MM.1S (cell line): ENCODE results near the gene FIGNL2.

ENCODE experiments used
- DNase-seq: peaks from one replicate; pipeline ENCODE4 v3.0.0-alpha.2; 2015
- H2AFZ ChIP-seq: fragments of 300-600 bp; sonication (generic); 2 replicates; pipeline ENCODE4 v1.6.0; 2016; ENCODE audit warnings: antibody characterized with exemption, low read length
- H3F3A ChIP-seq: fragments of 300-600 bp; sonication (generic); 2 replicates; pipeline ENCODE4 v1.6.1; 2016; ENCODE audit warnings: mild to moderate bottlenecking, antibody characterized with exemption, low read length, moderate library complexity, mixed read lengths; ENCODE audit not compliant: insufficient read depth
- H3K27ac ChIP-seq: fragments of 300-600 bp; sonication (generic); 2 replicates; pipeline ENCODE4 v1.5.1; 2016; ENCODE audit warnings: mild to moderate bottlenecking, low read length
- H3K27me3 ChIP-seq: fragments of 300-600 bp; sonication (generic); replicated peaks from 2 replicates; pipeline ENCODE4 v1.6.0; 2016; ENCODE audit warnings: low read length; ENCODE audit not compliant: insufficient read depth
- H3K36me3 ChIP-seq: fragments of 300-600 bp; sonication (generic); replicated peaks from 2 replicates; pipeline ENCODE4 v1.6.1; 2016; ENCODE audit warnings: mild to moderate bottlenecking, low read length, mixed read lengths; ENCODE audit not compliant: insufficient read depth
- H3K4me1 ChIP-seq: fragments of 300-600 bp; sonication (generic); 2 replicates; pipeline ENCODE4 v1.6.1; 2016; ENCODE audit warnings: low read length, mixed read lengths
- H3K4me2 ChIP-seq: fragments of 300-600 bp; sonication (generic); 2 replicates; pipeline ENCODE4 v1.6.0; 2016; ENCODE audit warnings: low read depth, low read length
- H3K4me3 ChIP-seq: fragments of 300-600 bp; sonication (generic); 2 replicates; pipeline ENCODE4 v1.5.1; 2016; ENCODE audit warnings: low read length, mixed read lengths
- H3K79me2 ChIP-seq: fragments of 300-600 bp; sonication (generic); 2 replicates; pipeline ENCODE4 v1.6.1; 2016; ENCODE audit warnings: mixed run types, low read length, mixed read lengths
- H3K9ac ChIP-seq: fragments of 300-600 bp; sonication (generic); 2 replicates; pipeline ENCODE4 v1.6.1; 2016; ENCODE audit warnings: low read length, mixed read lengths
- H3K9me2 ChIP-seq: fragments of 300-600 bp; sonication (generic); replicated peaks from 2 replicates; pipeline ENCODE4 v1.6.1; 2016; ENCODE audit warnings: mild to moderate bottlenecking, low read length, mixed read lengths; ENCODE audit not compliant: insufficient read depth
- H3K9me3 ChIP-seq: fragments of 300-600 bp; sonication (generic); replicated peaks from 2 replicates; pipeline ENCODE4 v1.6.1; 2016; ENCODE audit warnings: mild to moderate bottlenecking, low read length, mixed read lengths; ENCODE audit not compliant: insufficient read depth
- H4K20me1 ChIP-seq: fragments of 300-600 bp; sonication (generic); 2 replicates; pipeline ENCODE4 v1.6.1; 2016; ENCODE audit warnings: mild to moderate bottlenecking, low read length, moderate library complexity, mixed read lengths; ENCODE audit not compliant: insufficient read depth
- CTCF ChIP-seq: fragments of 300-600 bp; sonication (generic); IDR thresholded peaks from 2 replicates; pipeline ENCODE4 v1.5.1; 2016; ENCODE audit warnings: antibody characterized with exemption, low read length, mixed read lengths
- EZH2 ChIP-seq: fragments of 300-600 bp; sonication (generic); optimal IDR thresholded peaks from 2 replicates; pipeline ENCODE3; 2017; ENCODE audit warnings: low read depth, mild to moderate bottlenecking, antibody characterized with exemption, low read length, mixed read lengths
- EZH2phosphoT487 ChIP-seq: fragments of 300-600 bp; sonication (generic); IDR thresholded peaks from 2 replicates; pipeline ENCODE4 v1.6.1; 2018; ENCODE audit warnings: antibody characterized with exemption, low read length

Gene FIGNL2

GRCh38 chr12:51811203-51812202 is 37.0 kb downstream of the FIGNL2 start:
- Histone ChIP-seq H3K27me3 (peaks cover 17% of the 10 kb centered on the region), H4K20me1 (no peaks in the 10 kb centered on the region), H3K36me3 (no peaks in the 10 kb centered on the region), H2AFZ (no peak overlapping the region), H3K9me2 (no peaks in the 10 kb centered on the region), H3K9ac (no peak overlapping the region), H3F3A (no peaks in the 10 kb centered on the region), H3K27ac (no peak overlapping the region), H3K9me3 (no peaks in the 10 kb centered on the region), H3K79me2 (no peaks in the 10 kb centered on the region), H3K4me2 (no peak overlapping the region), H3K4me3 (no peak overlapping the region), H3K4me1 (no peaks in the 10 kb centered on the region)
- no peak for TF ChIP-seq CTCF
- TF ChIP-seq EZH2, result no peak
- no peak for TF ChIP-seq EZH2phosphoT487
- no peak for DNase-seq

- no peak for TF ChIP-seq CTCF
- no peak for TF ChIP-seq EZH2
- no peak for TF ChIP-seq EZH2phosphoT487
- Histone ChIP-seq H3K4me3 (no peak overlapping the region), H3K4me2 (no peak overlapping the region), H3K9me2 (no peaks in the 10 kb centered on the region), H3F3A (no peaks in the 10 kb centered on the region), H3K4me1 (no peaks in the 10 kb centered on the region), H3K9ac (no peak overlapping the region), H2AFZ (no peak overlapping the region), H4K20me1 (no peaks in the 10 kb centered on the region), H3K36me3 (no peaks in the 10 kb centered on the region), H3K79me2 (no peaks in the 10 kb centered on the region), H3K27ac (no peak overlapping the region), H3K9me3 (no peaks in the 10 kb centered on the region), H3K27me3 (no peaks in the 10 kb centered on the region; the same call in 1 of the 2 replicates)
- DNase-seq, result no peak
Measured at GRCh38 chr12:51809193-51809592, 39.3 kb downstream of the FIGNL2 start.

- Histone ChIP-seq H3K79me2 (no peaks in the 10 kb centered on the region), H3K27ac (no peak overlapping the region), H3K4me3 (no peak overlapping the region), H4K20me1 (no peaks in the 10 kb centered on the region), H2AFZ (no peak overlapping the region), H3K27me3 (no peaks in the 10 kb centered on the region; the same call in 1 of the 2 replicates), H3F3A (no peaks in the 10 kb centered on the region), H3K4me1 (no peaks in the 10 kb centered on the region), H3K9me3 (no peaks in the 10 kb centered on the region), H3K9ac (no peak overlapping the region), H3K36me3 (no peaks in the 10 kb centered on the region), H3K4me2 (no peak overlapping the region), H3K9me2 (no peaks in the 10 kb centered on the region)
- no peak for TF ChIP-seq EZH2
- no peak for TF ChIP-seq CTCF
- no peak for TF ChIP-seq EZH2phosphoT487
- DNase-seq, result no peak
Measured at GRCh38 chr12:51806896-51807295, 41.6 kb downstream of the FIGNL2 start.
